ENCODE results near the gene TRIO.

GRCh38 chr5:14110680-14111079 is 32.5 kb upstream of the TRIO start:
- no peak for TF ChIP-seq CTCF (IDR thresholded peaks at IDR 0.05; ENCODE audit: poor library complexity)
- no peak for TF ChIP-seq EZH2 (IDR thresholded peaks at IDR 0.05; ENCODE audit: borderline replicate concordance)
